HepG2 (cell line): ENCODE results near the gene PCED1B.

Experiments
- CTCF ChIP-seq: sonication (generic); formaldehyde crosslinking; IDR thresholded peaks from 2 replicates; pipeline ENCODE4 v1.5.0; 2020; ENCODE audit warnings: mild to moderate bottlenecking, missing genetic modification reagents, moderate library complexity
- HNRNPH1 ChIP-seq: fragments of 200-400 bp; formaldehyde crosslinking; optimal IDR thresholded peaks from 2 replicates; pipeline ENCODE3; 2017; ENCODE audit warnings: mild to moderate bottlenecking, low read depth, low read length
- PHF8 ChIP-seq: sonication (generic); formaldehyde crosslinking; IDR thresholded peaks from 2 replicates; pipeline ENCODE4 v1.5.0; 2020; ENCODE audit warnings: missing genetic modification reagents
- RERE ChIP-seq: IDR thresholded peaks from 2 replicates; pipeline ENCODE4 v1.6.1; 2016; ENCODE audit warnings: low read depth, missing genetic modification reagents, missing compliant biosample characterization
- ZNF138 ChIP-seq: sonication (generic); formaldehyde crosslinking; IDR thresholded peaks from 2 replicates; pipeline ENCODE4 v1.5.0; 2020; ENCODE audit warnings: mild to moderate bottlenecking, low read depth, missing genetic modification reagents
- TF ChIP-seq, protein P1 (sequence below): sonication (generic); formaldehyde crosslinking; IDR thresholded peaks from 2 replicates; pipeline ENCODE4 v1.4.0; 2020; ENCODE audit warnings: missing genetic modification reagents

DNA sequence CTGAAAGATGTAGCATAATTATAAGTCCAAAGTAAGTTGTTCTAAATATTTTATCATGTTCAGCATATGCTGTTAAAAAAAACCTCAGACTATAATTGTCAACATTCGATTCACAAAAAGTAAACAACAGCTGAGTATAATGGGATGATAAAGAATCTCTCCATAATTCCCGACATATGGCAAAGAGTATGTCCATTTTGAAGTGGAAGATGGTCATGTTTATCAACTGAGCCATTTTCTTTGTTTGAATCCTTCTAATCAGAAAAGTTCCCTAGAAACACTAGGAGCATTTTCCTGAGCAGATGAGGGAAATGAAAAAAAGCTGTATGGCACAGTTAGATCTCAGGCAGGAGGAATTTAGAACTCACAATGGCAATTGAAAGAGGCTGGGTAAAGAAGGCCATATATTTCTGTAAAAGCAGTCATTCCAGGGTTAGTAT is 192.4 kb downstream of the PCED1B start:
- TF ChIP-seq, protein P1, sequence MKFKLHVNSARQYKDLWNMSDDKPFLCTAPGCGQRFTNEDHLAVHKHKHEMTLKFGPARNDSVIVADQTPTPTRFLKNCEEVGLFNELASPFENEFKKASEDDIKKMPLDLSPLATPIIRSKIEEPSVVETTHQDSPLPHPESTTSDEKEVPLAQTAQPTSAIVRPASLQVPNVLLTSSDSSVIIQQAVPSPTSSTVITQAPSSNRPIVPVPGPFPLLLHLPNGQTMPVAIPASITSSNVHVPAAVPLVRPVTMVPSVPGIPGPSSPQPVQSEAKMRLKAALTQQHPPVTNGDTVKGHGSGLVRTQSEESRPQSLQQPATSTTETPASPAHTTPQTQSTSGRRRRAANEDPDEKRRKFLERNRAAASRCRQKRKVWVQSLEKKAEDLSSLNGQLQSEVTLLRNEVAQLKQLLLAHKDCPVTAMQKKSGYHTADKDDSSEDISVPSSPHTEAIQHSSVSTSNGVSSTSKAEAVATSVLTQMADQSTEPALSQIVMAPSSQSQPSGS, result no peak
- TF ChIP-seq CTCF (CRISPR knock-in tag) (no peak), PHF8 (CRISPR knock-in tag) (no peak), ZNF138 (CRISPR knock-in tag) (no peak), HNRNPH1 (no peak), RERE (CRISPR knock-in tag) (no peak)
